Stimulated activated CD8-positive, alpha-beta memory T cell treated with anti-CD3 and anti-CD28 coated beads, Interleukin-2, amount 100 ng/mL, for 1 hour (primary cell): ENCODE measurements around the gene UBR2.

Source experiments
- DNase-seq, 2 donors: peaks; one replicate each; pipeline ENCODE4 v3.0.0-alpha.2; 2020; ENCODE audit warnings: low read depth in 2 of 2

UBR2 gene

GRCh38 chr6:42563697-42564505 lies at the start of gene UBR2:
Gene UBR2 (plus strand): TSS chr6:42564029. CDS start chr6:42564320, 291 bp downstream.
- DNase-seq, result peak; percentile 77 to 85

- no peak for DNase-seq
Observed at GRCh38 chr6:42514745-42515144, 49.1 kb upstream of the UBR2 start.

DNA sequence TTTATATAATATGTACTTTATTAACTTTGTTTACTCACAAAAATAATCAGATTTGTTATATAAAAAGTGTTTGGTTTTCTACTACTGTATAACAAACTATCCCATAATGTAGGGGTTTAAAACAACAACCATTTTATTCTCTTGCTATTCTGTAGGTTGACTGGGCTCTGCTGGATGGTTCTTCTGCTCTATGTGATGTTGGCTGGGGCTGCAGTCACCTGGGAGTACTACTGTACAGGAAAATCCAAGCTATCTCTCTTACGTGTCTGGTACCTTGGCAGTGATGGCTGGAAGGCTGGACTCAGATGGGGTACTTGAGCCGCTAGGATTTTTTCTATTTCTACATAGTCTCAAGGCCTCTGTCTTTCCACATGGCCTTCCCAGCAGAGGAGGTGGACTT lies 44.0 kb upstream of the UBR2 start:
- DNase-seq, result no peak

DNA sequence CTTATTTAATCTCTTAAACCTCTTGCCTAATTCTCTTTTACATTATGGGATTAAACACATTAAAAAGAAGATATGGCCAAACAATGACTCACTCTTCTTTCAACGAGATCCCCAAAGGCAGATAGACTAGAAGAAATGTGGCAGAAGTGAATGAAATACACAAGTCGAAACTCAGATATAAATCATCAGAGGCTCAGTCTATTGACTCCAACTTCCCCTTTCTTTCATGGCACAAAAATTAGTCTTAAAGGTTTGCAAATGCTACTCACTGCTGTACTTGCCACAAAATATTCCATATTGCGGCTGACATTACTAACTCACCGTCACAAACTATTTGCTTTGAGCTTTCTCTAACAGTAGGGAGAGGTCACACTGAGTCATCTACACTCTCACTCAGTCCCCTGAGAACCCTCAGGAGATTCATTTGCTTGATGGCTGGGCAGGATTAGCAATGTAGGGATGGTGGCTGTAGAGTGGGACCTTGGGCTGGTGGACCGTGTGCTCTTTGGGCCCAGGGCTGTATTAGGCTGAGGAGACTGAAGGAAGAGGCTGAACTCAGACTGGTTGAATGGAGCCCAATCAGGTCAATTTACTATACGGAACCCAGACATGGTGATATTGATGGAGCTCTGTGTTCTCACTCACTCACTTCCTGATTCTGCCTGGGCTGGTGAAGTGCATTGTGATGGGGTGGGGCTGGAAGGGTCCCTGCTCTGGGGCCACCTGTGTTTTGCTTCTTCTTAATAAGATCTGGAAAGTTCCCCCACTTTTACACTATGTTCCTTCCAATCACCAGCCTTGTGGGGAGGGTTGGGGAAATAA lies 42.8 kb upstream of the UBR2 start:
- no peak for DNase-seq

DNA sequence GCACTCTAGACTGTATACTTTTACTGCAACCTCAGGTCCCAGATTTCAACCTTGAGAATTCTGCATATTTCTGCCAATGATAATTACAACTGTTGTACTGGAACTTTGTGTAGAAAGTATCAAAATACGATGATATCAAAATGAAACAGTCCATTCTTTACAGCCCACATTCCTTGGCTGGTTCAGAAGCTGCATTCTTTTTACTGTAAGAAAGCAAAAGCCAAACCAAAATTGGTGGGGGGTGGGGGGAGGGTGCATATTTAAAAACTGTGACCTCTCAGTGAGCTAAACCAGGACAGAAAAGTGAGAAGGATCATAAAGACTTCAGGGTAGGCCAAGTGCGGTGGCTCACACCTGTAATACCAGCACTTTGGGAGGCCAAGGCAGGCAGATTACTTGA lies 41.8 kb upstream of the UBR2 start:
- DNase-seq, result no peak

- DNase-seq, result no peak
Observed at GRCh38 chr6:42522942-42523814, 40.7 kb upstream of the UBR2 start.

DNA sequence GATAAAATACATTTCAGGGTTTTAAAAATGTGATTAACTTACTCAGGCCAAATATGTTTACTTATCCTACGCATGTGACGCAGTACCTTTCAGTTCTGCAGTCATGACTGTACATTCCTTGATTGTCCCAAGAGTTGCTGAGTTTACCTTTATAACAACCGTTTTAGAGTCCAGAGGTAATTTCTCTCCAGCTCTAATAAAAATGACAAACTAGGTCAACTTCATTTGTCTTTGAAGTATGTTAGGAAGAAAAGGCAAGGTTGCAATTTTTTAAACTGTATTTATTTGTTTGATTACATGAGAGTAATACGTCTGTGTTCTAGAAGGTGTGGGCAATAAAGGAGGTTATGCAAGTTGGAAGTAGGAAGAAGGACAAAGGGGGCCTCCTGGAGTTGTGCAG lies 38.6 kb upstream of the UBR2 start:
- DNase-seq, result no peak

DNA sequence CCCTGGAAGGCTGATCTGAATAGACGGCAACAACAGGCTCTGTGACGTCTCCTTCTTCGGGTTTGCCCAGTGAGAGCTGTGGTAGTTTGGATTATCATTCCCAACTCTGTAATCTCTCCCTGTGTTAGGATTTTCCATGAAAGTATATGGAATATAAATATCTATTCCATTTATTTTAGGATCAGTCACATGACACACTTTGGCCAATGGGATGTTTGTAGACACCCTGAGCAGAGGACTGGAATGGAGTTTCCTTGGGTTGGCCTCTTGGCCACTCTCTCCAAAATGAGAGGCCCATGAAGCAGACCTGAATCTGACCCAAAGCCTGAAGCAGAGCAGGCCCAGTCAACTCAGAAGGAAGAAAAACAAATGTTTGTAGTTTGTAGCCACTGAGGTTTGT lies 37.2 kb upstream of the UBR2 start:
- DNase-seq, result no peak

DNA sequence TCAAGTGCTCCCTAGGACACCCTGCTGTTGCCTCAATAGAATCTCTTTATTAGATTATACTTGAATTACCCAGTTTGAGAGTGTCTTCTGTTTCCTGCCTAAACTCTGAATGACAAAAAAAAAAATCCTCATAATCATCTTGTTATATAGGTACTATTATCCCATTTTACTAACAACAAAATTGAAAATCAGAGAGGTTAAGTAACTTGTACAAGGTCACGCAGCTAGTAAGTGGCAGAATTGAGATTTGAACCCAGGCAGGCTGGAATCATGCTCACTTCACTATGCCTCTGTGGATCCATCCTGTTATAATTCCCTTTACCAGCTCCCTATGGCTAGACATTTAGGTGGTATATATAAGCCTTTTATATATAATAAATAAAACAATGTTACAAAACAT lies 36.6 kb upstream of the UBR2 start:
- DNase-seq, result no peak

- no peak for DNase-seq
Observed at GRCh38 chr6:42530296-42530695, 33.5 kb upstream of the UBR2 start.

DNA sequence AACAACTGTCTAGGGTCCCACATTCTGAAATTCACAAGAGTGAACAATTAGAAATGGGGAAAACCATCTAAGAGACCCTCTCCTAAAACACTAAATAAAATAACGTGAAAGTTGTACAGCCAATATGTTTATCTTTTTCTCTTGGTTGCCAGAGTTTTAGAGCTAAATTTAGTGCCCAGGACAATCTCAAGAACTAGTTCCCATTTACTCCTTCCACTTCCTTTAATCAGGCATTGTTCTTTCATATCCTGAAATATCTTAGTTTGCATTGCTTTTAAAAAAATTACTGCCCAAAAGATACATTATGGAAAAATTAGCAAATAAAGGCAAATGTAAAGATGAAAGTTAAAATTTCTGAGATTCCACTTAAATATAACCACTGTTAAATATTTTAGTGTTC lies 33.1 kb upstream of the UBR2 start:
- DNase-seq, result no peak

DNA sequence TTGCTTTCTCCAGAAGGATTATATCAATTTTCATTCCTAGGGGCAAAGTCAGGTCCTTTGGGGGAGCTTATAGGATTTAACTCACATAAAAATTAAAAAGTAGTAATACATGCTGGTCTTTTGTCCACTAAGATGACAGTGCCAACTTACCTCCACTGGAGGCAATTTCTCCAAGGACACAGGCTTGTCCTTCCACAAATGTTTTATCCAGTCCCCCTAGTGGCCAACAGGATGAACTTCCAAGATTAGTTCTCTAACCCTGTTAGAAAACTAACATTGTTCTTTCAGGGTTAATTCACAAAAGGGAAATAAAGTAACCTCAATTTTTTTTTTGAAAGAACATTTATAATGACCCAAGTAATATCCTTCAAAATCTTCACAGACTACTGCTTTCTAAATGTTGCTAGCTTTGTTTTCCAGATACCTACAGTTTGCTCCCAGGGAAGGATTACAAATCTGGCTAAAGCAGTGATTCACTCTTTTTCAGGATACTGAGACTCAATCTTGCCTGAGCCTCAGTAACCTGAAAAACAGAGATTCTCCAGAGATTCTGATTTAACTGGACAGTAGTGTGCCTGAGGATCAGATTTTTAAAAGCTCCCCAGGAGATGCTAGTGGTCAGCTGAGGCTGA lies 31.7 kb upstream of the UBR2 start:
- no peak for DNase-seq

DNA sequence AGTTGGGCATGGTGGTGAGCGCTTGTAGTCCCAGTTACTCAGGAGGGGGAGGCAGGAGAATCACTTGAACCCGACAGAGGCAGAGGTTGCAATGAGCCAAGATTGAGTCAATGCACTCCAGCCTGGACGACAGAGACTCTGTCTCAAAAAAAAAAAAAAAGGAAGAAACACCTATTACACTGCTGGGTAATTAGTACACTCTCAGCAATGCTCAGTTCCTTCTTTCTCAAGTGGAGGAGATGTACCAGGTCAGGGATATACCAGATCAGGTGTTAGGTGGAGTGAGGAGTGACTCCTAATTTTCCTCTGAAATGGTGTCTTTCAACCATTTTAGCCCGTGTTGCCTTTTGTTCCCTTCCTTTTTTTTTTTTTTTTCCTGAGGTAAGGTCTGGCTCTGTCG lies 30.0 kb upstream of the UBR2 start:
- DNase-seq, result no peak

GRCh38 chr6:42537536-42537935 lies 26.3 kb upstream of the UBR2 start:
- DNase-seq, result no peak

- DNase-seq, result no peak
Observed at GRCh38 chr6:42539135-42539534, 24.7 kb upstream of the UBR2 start.

- DNase-seq, result no peak
Observed at GRCh38 chr6:42545226-42545773, 18.5 kb upstream of the UBR2 start.

DNA sequence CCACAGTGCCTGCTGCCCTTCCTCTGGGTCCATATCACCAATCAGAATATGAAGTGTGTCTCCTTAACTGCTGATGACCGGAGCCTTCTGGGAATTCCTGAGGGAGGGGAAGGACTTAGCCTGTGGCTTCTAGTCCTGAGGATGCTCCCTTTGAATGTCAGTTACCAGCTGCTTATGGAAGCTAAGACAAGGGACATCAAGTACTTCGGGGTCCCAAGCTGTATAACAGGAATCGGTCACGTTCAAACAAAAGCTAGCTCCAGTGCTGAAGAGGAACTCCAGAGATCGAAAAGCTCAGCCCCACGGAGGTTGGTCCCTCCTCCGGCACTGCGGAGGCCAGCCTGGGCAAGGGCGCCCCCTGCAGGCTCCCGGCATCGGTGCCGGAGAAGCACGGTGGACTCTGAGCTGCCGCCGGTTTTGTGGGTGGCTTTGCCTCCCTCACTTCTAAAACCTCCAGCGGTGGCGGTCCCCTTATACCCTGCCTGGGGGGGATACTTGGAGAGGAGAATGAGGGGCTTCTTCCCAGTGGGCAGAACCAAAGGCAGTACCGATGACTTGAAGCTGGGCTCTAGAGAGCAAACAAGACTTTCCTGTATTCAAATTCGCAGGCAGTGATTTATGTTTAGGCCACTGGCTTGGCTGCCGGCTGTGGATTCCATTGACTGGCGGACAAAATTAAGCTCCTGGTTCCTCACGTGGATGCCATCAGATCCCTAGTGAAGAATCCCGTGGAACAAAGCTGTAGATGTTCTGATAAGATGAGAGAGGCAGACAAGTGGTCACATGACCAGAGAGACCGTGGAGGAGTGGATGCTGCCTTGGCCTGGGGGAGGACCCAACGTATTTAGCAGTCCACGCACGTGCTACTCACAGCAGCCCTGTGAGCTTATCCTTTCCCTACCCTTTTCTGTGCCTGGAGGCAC lies 16.2 kb upstream of the UBR2 start:
- DNase-seq, result peak; percentile 73 to 81

GRCh38 chr6:42550277-42550676 lies 13.6 kb upstream of the UBR2 start:
- no peak for DNase-seq

DNA sequence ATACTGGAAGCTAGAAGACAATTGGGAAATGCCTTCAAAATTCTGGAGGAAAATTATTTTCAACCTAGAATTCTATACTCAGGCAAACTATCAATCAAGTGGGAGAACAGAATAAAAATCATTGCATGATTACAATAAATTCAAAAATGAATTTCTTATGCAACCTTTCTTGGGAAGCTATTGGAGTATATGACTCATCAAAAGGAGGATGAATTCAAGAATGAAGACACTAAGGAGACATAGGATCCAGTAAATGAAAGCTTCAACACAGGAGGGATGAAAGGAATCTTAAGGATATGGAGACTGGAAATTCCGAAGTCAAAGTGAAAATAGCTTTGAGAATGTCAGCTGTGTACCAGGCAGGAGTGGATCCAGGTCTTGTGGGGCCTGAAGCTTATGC lies 12.6 kb upstream of the UBR2 start:
- no peak for DNase-seq

DNA sequence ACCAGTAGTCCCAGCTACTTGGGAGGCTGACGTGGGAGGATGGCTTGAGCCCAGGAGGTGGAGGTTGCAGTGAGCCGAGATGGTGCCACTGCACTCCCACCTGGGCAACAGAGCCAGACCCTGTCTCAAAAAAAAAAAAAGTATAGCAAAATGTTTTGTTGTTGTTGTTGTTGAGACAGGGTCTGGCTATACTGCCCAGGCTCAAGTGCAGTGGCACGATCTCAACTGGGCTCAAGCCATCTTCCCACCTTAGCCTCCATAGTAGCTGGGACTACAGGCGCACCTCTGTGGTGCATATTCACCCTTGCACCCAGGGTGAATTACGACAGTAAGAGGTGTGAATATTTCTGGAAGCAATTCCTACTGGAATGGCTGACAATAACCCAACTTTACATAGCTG lies 11.4 kb upstream of the UBR2 start:
- no peak for DNase-seq
